HEK293T (cell line): ENCODE results near the gene FBLN2.
A peak's percentile ranks its signal among the peaks of the same experiment; 100 is the strongest.

Source experiments
- CTCF ChIA-PET: fragments of 350-600 bp; formaldehyde crosslinking; extraction: SDS; loops from one replicate; lab custom pipeline; 2021; ENCODE audit warnings: antibody characterized with exemption, inconsistent platforms; lab: Yijun Ruan, JAX
- POLR2A ChIA-PET: fragments of 350-600 bp; formaldehyde crosslinking; extraction: SDS; loops from one replicate; lab custom pipeline; 2020; ENCODE audit warnings: antibody characterized with exemption, inconsistent platforms; lab: Yijun Ruan, JAX
- DNase-seq: peaks from one replicate; pipeline ENCODE4 v3.0.0; 2012; ENCODE audit warnings: mixed read lengths; ENCODE audit errors: extremely low spot score
- ARNT ChIP-seq: fragments of 450-650 bp; IDR thresholded peaks from 2 replicates; pipeline ENCODE4 v1.6.1; 2017; ENCODE audit warnings: mild to moderate bottlenecking
- BHLHE40 ChIP-seq: fragments of 450-650 bp; IDR thresholded peaks from 2 replicates; pipeline ENCODE4 v1.6.1; 2016; ENCODE audit warnings: mild to moderate bottlenecking, moderate library complexity, borderline replicate concordance
- CTBP1 ChIP-seq: fragments of 450-650 bp; IDR thresholded peaks from 2 replicates; pipeline ENCODE4 v1.6.1; 2016; ENCODE audit warnings: borderline replicate concordance
- ELF4 ChIP-seq: fragments of 450-650 bp; IDR thresholded peaks from 2 replicates; pipeline ENCODE4 v1.6.1; 2017; ENCODE audit warnings: antibody characterized with exemption
- FOXA1 ChIP-seq: fragments of 450-650 bp; IDR thresholded peaks from 2 replicates; pipeline ENCODE4 v1.6.1; 2016; ENCODE audit warnings: mild to moderate bottlenecking
- FOXK2 ChIP-seq: fragments of 450-650 bp; IDR thresholded peaks from 2 replicates; pipeline ENCODE4 v1.6.1; 2016; ENCODE audit warnings: mild to moderate bottlenecking
- FOXM1 ChIP-seq: fragments of 450-650 bp; IDR thresholded peaks from 2 replicates; pipeline ENCODE4 v1.6.1; 2017; ENCODE audit warnings: mild to moderate bottlenecking, borderline replicate concordance
- HDGF ChIP-seq: fragments of 450-650 bp; IDR thresholded peaks from 2 replicates; pipeline ENCODE4 v1.6.1; 2017; ENCODE audit warnings: antibody characterized with exemption, borderline replicate concordance
- L3MBTL2 ChIP-seq: fragments of 450-650 bp; conservative IDR thresholded peaks from 2 replicates; pipeline ENCODE4 v1.6.1; 2016; ENCODE audit warnings: mild to moderate bottlenecking
- LEF1 ChIP-seq: fragments of 450-650 bp; IDR thresholded peaks from 2 replicates; pipeline ENCODE4 v1.6.1; 2017; ENCODE audit warnings: mild to moderate bottlenecking, borderline replicate concordance
- NFRKB ChIP-seq: fragments of 450-650 bp; IDR thresholded peaks from 2 replicates; pipeline ENCODE4 v1.6.1; 2016; ENCODE audit warnings: mild to moderate bottlenecking, moderate library complexity
- SP1 ChIP-seq: fragments of 450-650 bp; IDR thresholded peaks from 2 replicates; pipeline ENCODE4 v1.6.1; 2017
- SUZ12 ChIP-seq: fragments of 450-650 bp; IDR thresholded peaks from 2 replicates; pipeline ENCODE4 v1.6.1; 2016; ENCODE audit warnings: mild to moderate bottlenecking
- TARDBP ChIP-seq: fragments of 450-650 bp; IDR thresholded peaks from 2 replicates; pipeline ENCODE4 v1.6.1; 2016
- ZNF384 ChIP-seq: fragments of 450-650 bp; IDR thresholded peaks from 2 replicates; pipeline ENCODE4 v1.6.1; 2016
- TF ChIP-seq, protein P1 (sequence below): fragments of 450-650 bp; IDR thresholded peaks from 2 replicates; pipeline ENCODE4 v1.6.1; 2016

The FBLN2 gene

DNA sequence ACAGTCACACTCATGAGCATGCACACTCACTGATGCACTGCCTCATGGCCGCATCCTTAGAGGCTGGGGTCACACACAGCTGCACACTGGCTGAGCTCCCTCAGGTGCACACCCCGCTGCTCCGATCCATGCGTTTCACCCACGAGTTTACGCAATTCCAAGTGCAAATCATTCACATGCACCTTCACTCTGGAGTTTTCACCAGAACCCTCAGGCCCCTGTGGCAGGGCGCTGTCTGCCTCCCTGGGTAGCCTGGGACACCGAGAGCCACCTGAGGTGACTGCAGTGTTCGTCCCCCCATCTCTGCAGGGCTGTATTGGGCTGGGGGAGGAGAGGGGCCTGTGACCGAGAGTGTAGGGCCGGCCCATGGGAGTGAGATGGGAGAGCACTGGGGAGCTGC lies 134.8 kb downstream of the FBLN2 start:
- DNase-seq: no peak
- POLR2A ChIA-PET: no interaction called here
- CTCF ChIA-PET: no interaction called here
- no peak for TF ChIP-seq LEF1
- TF ChIP-seq FOXK2: no peak
- no peak for TF ChIP-seq NFRKB
- no peak for TF ChIP-seq TARDBP
- TF ChIP-seq ZNF384: no peak

DNA sequence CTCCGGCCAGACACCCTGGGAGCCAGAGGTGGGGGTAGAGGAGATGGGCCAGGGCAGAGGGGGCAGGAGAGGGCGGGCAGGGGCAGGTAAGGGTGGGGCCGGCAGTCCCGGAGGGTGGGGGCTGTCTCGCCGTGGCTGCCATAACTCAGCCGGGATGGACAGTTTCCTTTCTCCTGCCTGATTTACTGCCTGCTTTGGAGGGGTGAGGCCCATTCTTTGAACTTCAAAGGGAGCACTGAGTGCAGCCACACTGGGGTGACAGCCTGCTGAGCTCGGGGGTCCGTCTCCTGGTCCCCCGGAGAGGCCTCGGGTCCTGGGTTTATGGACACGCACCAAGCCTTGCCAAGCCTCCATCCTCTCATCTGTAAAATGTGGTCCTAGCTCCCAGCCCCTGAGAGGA lies 135.4 kb downstream of the FBLN2 start:
- DNase-seq: no peak
- TF ChIP-seq BHLHE40 (no peak), LEF1 (no peak), SP1 (no peak), TARDBP (no peak), HDGF (no peak), FOXK2 (no peak), NFRKB (no peak)
- TF ChIP-seq, protein P1, sequence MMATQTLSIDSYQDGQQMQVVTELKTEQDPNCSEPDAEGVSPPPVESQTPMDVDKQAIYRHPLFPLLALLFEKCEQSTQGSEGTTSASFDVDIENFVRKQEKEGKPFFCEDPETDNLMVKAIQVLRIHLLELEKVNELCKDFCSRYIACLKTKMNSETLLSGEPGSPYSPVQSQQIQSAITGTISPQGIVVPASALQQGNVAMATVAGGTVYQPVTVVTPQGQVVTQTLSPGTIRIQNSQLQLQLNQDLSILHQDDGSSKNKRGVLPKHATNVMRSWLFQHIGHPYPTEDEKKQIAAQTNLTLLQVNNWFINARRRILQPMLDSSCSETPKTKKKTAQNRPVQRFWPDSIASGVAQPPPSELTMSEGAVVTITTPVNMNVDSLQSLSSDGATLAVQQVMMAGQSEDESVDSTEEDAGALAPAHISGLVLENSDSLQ: no peak
- CTCF ChIA-PET: no interaction called here
- POLR2A ChIA-PET: no interaction called here

DNA sequence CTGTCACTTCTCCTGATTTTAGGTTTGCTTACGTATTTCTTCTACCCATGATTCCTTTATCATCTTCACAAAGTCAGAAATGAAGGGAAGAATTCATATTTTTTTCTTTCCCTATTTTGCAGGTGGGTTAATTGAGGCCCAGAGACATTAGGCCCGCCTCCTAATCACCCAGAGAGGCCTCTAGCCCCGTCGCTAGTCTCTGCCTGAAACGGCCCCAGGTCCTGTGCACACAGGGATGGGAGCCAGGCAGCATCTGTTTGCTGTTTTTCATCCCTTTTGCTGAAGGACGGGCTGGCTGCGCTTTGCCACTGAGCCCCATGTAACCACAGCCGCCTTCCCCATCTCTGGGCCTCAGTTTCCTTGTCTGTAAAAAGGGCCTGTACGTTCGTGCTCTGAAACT lies 135.9 kb downstream of the FBLN2 start:
- POLR2A ChIA-PET: no interaction called here
- no peak for DNase-seq
- CTCF ChIA-PET: no interaction called here
- TF ChIP-seq NFRKB: no peak
- TF ChIP-seq CTBP1: no peak
- TF ChIP-seq LEF1: no peak
- TF ChIP-seq TARDBP: no peak
- TF ChIP-seq FOXA1: no peak
- TF ChIP-seq FOXK2: no peak
- TF ChIP-seq ARNT: no peak
- TF ChIP-seq HDGF: no peak

DNA sequence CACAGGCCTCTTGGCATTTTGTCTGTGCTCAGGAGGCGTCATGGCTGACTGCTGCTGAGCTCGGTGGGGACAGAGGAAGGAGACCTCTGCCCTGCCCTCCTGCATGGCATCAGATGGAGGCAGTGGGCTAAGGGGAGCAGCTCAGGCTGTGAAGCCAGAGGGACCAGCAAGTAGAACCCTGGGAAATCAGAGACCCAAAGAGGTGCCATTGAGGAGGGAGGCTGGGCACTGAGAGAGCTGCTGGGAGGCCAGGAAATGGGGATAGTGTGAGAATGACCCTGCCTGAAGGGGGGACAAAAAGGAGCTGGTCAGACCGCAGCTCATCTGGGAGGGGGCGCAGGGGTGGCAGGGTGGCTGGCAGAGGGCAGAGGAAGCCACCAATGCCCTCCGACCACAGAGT lies 136.8 kb downstream of the FBLN2 start:
- TF ChIP-seq ARNT (no peak), FOXM1 (no peak), BHLHE40 (no peak), NFRKB (no peak), TARDBP (no peak), FOXA1 (no peak), LEF1 (no peak), FOXK2 (no peak), L3MBTL2 (no peak), SUZ12 (no peak), CTBP1 (no peak), HDGF (no peak)
- ChIA-PET CTCF (no interaction called here), POLR2A (no interaction called here)
- no peak for DNase-seq

DNA sequence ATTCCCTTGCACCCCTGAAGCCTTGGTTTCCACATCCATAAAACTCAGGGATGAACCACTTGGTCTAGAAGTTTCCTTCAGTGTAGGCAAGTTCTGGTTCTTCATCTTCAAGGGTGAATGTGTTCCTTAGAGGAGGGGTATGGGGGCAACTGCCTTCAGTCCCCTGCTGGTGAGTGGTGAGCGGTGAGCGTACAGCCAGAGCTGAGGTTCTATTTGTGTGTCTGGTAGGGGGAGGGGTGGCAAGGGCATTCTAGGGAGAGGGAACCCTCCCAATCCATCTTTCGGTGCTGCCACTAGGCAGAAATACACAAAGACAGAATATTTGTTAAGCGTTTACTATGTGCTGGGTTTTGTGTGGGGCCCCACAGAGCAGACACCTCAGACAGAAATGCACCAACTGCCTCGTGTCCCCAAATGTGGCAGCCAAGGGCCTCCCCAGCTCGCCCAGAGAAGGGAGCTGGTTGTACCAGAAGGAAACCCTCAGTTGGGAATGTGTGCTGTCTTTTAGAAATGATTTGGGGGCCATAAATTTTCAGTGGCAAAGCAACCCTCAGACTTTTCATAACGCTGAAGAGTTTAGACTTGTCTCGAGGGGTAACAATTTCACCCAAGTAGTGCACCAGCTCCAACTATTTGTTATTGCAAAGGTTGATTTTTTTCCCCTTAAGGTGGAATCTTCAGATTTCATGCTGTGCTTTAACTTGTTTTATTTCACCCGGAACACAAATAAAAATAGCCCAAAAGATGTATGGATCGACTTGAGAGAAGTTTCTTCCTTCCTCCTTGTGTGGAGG lies 137.6 kb downstream of the FBLN2 start:
- peak; percentile 29 for DNase-seq
- TF ChIP-seq SUZ12 (no peak), BHLHE40 (no peak), L3MBTL2 (no peak), TARDBP (no peak), ZNF384 (no peak), CTBP1 (no peak), ARNT (no peak), LEF1 (no peak), FOXK2 (no peak), SP1 (no peak), ELF4 (no peak), HDGF (no peak), FOXA1 (no peak), FOXM1 (no peak), NFRKB (no peak)
- TF ChIP-seq, protein P1: no peak
- POLR2A ChIA-PET: no interaction called here
- CTCF ChIA-PET: no interaction called here

DNA sequence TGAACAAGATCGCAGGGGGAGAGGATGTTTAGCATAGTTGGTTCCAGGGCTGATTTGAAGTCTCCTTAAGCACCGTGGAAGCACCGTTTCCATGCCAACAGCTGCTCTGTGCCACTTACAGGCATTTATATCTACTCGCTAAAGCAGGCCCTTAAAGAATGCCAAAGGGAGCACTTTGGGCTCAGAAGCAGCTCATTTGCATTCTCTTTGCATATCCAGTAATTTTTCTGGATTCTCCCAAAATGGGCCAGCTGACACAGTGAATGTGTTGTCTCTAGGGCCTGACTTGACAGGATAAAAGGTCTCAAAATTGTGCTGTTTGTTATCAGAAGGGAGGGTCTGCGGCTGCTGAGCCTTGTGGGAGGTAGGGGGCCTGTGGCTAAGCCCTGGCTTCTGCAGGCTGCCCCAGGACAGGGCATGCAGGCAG lies 138.6 kb downstream of the FBLN2 start:
- no peak for TF ChIP-seq CTBP1
- TF ChIP-seq, protein P1: no peak
- TF ChIP-seq TARDBP: no peak
- no peak for TF ChIP-seq NFRKB
- TF ChIP-seq BHLHE40: no peak
- no peak for TF ChIP-seq HDGF
- no peak for TF ChIP-seq ARNT
- DNase-seq: no peak
- CTCF ChIA-PET: no interaction called here
- POLR2A ChIA-PET: no interaction called here
